Duodenal mucosa (tissue), 2 donors: ENCODE results near the gene TSSC4.

Experiments used
- H3K27ac ChIP-seq: one replicate; pipeline ENCODE4 v1.7.0; 2013; ENCODE audit warnings: low read depth, low read length
- H3K27me3 ChIP-seq, 2 donors: one replicate each; pipeline ENCODE4 v1.7.0; 2013; ENCODE audit warnings: low read length in 2 of 2, control low read depth in 1 of 2; ENCODE audit not compliant: insufficient read depth in 2 of 2, control insufficient read depth in 1 of 2
- H3K36me3 ChIP-seq, 2 donors: one replicate each; pipeline ENCODE4 v1.7.0; 2013; ENCODE audit warnings: low read length in 2 of 2, control low read depth in 1 of 2; ENCODE audit not compliant: insufficient read depth in 2 of 2, control insufficient read depth in 1 of 2
- H3K4me1 ChIP-seq, 2 donors: one replicate each; pipeline ENCODE4 v1.7.0; 2013; ENCODE audit warnings: low read length in 2 of 2, control low read depth in 1 of 2; ENCODE audit not compliant: insufficient read depth in 2 of 2, control insufficient read depth in 1 of 2
- H3K4me3 ChIP-seq, 2 donors: one replicate each; pipeline ENCODE4 v1.7.0; 2013; ENCODE audit warnings: low read length in 2 of 2, low read depth in 1 of 2
- H3K9ac ChIP-seq, 2 donors: one replicate each; pipeline ENCODE4 v1.7.0; 2013; ENCODE audit warnings: low read length in 2 of 2, low read depth in 1 of 2
- H3K9me3 ChIP-seq, 2 donors: one replicate each; pipeline ENCODE4 v1.7.0; 2013; ENCODE audit warnings: low read length in 2 of 2, control low read depth in 1 of 2; ENCODE audit not compliant: control insufficient read depth in 1 of 2

Gene TSSC4

DNA sequence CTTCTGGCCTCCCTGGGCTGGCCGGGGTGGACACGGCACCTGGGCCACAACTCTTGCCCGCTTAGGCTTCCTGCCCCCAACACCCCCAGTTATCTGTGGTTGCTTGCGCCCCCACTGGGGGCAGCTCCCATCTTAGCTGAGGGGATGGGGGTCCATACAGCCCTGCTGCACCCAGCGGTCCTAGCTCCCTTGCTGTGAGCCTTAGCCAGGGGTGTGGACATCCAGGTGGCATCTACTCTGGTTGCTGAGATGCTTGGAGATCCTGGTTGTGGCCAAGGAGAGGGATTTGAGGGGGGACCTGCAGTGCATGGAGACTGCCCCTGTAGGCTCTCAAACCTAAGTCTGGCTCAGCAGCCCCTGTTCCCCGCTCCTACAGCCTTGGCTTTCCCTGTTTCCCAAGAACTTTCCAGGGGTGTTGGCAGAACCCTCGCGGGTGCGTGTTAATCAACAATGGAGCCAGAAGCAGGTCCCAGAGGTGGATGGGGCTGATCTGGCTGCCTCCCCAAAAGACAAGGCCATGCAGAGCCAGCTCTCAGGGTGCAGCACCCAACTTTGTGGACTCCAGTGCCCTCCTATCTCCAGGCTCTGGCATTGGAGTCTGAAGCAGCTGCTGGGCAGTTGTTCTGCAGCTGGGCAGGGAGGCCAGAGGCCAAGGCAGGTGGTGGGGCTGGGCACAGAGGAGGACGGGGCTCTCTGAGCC, 47.6 kb downstream of the TSSC4 start:
- H3K9me3 ChIP-seq = no peaks in the 10 kb centered on the region
- no peak overlapping the region for H3K9ac ChIP-seq
- H3K4me1 ChIP-seq = peaks cover 31 to 36% of the 10 kb centered on the region in 2 donors
- H3K27ac ChIP-seq = no peak overlapping the region
- peaks cover 0 to 8% of the 10 kb centered on the region in 2 donors for H3K36me3 ChIP-seq
- peak overlapping the region in 1 of 2 donors; percentile 79 for H3K4me3 ChIP-seq
- H3K27me3 ChIP-seq = no peaks in the 10 kb centered on the region

DNA sequence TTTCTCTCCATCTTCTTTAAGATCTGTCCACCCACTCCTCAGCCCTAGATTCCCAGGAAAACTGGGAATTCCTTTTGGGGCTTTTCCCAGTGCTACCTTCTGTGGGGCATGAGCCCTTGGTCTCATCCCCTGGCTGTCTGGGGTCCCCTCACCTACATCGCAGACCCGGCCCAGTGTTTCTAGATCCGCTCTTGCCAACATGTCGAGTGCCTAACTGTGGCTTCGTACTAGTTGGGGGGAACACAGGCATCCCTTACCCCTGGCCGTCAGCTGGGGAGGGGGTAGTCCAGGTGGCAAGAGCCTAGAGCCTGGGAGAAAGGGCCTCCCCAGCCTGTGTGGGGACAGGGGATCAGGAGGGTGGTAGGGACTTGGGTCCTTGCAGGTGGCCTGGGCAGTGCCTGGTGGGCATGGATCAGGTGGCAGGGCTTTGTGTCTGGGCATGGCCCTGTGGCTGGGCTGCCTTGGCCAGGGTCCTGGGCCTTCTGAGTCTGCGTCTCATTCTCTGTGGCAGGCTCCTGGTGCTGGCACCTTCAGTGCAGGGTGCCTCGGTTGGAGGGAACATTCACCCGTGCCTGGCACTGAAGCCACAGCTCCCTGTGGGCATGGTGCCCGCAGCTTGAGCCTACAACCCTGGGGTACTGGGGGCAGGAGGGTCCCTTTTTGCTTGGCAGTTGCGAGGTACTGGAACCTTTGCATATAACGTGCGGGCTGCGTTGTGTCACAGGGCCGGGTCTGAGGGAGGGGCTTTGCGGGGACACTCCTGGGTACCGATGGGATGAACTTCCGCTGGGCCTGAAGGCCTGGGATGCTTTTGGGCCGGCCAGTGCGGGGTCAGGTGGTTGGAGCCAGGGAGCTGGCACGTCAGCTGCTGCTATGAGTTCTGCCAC, 48.4 kb downstream of the TSSC4 start:
- no peaks in the 10 kb centered on the region for H3K27me3 ChIP-seq
- H3K4me1 ChIP-seq = peaks cover 28 to 31% of the 10 kb centered on the region in 2 donors
- H3K4me3 ChIP-seq = no peak overlapping the region
- H3K36me3 ChIP-seq = peaks cover 7 to 8% of the 10 kb centered on the region in 2 donors
- H3K9me3 ChIP-seq = no peaks in the 10 kb centered on the region
- H3K9ac ChIP-seq = no peak overlapping the region
- H3K27ac ChIP-seq = no peak overlapping the region

DNA sequence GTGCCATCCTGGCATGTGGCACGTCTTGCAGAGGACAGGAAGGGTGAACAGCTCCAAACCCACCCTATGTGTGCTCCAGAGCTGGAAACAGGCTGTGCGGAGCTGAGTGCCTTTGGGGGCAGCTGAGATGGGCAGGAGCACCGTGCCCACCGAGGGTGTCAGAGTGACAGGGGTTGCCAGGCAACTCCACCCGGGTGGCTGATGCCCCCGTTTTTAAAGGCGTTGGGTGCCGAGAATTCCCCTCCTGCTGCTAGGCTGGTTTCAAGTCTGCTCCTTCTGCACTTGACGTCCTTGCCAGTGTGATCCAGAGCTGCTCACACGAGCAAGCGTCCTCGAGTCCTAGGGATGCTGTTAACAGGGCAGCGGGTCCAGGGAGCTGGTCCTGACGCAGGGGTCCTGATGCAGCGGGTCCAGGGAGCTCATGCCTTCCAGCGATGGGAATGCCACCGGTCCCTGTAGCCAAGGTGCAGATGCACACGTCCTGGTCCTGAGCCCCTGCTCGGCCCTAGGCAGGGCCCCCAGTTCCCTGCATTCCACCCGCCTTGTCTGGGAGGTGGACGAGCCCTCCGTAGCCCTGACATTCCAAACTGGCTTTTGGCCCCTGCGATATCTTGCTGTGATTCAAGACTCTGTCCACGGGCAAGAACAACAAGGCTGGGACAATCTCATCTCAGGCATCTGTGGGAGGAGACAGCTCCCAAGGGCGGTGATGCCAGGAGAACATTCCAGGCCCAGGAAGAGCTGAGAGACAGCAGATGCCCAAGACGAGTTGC, 49.2 kb downstream of the TSSC4 start:
- no peaks in the 10 kb centered on the region for H3K9me3 ChIP-seq
- H3K27ac ChIP-seq = no peak overlapping the region
- H3K36me3 ChIP-seq = peaks cover 8% of the 10 kb centered on the region in 2 donors
- H3K9ac ChIP-seq = no peak overlapping the region
- peaks cover 28 to 31% of the 10 kb centered on the region in 2 donors for H3K4me1 ChIP-seq
- no peak overlapping the region for H3K4me3 ChIP-seq
- H3K27me3 ChIP-seq = no peaks in the 10 kb centered on the region

DNA sequence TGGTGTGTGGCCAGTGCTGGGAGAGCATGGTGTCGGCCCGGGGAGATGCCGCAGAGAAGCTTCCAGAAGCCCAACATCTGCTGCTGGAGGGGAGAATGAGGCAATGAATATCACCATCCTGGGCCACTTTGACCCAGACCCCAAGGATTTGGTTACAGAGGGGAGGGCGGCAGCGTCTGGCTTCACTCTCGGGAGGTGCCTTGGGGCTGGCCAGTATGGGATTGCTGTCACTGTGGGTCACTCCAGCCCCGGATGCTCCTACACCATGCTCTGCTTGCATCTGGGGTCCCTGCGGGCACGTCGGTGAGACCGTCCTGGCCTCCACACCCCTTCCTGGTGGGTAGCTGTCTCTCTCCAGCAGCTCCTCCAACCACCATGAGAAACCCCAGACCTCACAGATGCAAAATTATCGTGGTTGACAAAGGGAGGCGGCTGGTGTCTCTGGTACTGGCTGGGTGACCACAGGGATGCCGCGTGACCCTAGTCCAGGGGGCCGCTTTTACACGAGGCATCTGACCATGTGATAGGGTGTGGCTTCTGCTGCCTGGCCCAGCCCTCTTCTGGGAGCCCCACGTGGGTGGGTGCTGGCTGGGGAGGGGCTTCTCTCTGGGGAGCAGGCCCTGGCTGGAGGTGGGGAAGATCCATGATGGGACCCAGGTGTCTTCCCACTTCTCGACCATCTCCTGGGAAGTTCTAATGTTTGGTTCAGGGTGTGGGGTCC, 49.9 kb downstream of the TSSC4 start:
- H3K4me1 ChIP-seq = peaks cover 28 to 29% of the 10 kb centered on the region in 2 donors
- H3K9me3 ChIP-seq = no peaks in the 10 kb centered on the region
- no peak overlapping the region for H3K27ac ChIP-seq
- H3K4me3 ChIP-seq = no peak overlapping the region
- no peaks in the 10 kb centered on the region for H3K27me3 ChIP-seq
- peaks cover 8% of the 10 kb centered on the region in 2 donors for H3K36me3 ChIP-seq
- no peak overlapping the region for H3K9ac ChIP-seq

DNA sequence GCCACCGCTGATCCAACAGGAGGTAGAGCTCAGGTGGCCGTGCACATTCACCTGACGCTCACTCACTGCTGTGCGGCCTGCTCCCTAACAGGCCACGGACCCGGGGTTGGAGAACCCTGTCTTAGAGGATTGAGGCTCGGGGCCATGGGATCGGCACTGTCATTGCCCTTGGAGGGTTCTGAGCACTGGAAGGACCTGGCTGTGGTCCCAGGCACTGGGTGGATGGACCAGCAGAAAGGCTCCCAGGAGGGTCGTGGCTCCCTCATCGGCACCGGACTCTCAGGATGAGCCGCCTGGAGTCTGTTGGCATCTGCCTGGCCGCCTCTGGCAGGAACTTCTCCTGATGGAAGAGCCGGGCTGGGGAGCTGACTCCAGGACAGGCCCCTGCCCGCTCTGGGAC, 50.8 kb downstream of the TSSC4 start:
- H3K27me3 ChIP-seq = no peaks in the 10 kb centered on the region
- H3K4me3 ChIP-seq = no peak overlapping the region
- H3K36me3 ChIP-seq = peaks cover 8% of the 10 kb centered on the region in 2 donors
- peaks cover 20 to 24% of the 10 kb centered on the region in 2 donors for H3K4me1 ChIP-seq
- no peak overlapping the region for H3K9ac ChIP-seq
- H3K27ac ChIP-seq = no peak overlapping the region
- H3K9me3 ChIP-seq = no peaks in the 10 kb centered on the region

DNA sequence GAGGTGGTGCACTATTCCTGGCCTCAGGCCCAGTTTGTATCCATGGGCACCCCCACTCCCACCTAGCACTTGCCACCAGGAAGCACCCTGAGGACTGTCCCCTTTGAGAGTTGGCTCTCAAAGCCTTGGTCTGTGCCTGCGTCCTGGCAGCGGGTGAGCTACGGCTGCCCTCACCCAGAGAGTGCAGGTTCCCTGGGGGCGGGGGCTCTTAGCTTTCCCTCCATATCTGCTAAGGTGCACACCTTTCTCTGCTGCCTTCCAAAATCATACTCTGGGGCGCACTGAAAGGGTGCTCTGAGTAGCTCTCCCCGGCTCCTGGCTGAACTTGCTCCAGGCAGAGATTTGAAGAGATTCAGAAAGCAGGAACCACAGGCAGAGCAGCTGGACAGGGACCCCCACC, 51.4 kb downstream of the TSSC4 start:
- Histone ChIP-seq H3K4me1 (peaks cover 14 to 18% of the 10 kb centered on the region in 2 donors), H3K36me3 (peaks cover 8% of the 10 kb centered on the region in 2 donors), H3K9me3 (no peaks in the 10 kb centered on the region), H3K27ac (no peak overlapping the region), H3K27me3 (no peaks in the 10 kb centered on the region), H3K4me3 (no peak overlapping the region), H3K9ac (no peak overlapping the region)

DNA sequence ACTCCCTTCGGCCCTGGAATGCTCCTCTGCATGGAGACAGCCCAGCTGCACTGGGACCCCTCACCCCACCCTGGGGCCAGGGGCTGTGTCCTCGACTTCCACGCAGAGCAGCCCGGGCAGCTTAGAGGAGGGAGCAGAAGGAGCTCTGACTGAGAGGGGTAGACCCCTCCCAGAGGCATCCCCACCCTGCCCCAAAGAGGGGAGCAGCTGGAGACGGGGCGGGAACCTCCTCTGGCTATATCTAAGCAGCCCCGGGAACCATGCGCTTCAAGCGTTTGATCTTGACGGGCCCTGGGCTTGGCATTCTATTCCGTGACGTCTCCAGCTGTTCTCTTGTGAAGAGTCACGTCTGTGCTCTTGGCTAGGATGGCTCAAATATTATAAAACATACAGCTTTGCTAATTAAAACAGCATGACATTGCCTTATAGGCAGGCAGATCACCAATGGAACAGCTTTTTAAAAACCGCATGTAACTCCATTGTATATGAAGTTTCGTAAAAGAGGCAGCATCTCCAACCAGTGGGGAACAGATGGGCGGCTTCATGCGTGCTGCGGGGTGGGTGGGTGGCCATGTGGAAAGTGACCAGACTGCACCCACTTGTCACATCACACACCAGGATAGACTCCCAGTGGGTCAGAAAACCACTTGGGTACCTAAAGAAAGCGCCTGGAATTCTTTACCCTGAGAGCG, 51.9 kb downstream of the TSSC4 start:
- Histone ChIP-seq H3K9me3 (no peaks in the 10 kb centered on the region), H3K27me3 (no peaks in the 10 kb centered on the region), H3K4me3 (no peak overlapping the region), H3K27ac (no peak overlapping the region), H3K9ac (no peak overlapping the region), H3K36me3 (peaks cover 8% of the 10 kb centered on the region in 2 donors), H3K4me1 (peaks cover 9 to 13% of the 10 kb centered on the region in 2 donors)

DNA sequence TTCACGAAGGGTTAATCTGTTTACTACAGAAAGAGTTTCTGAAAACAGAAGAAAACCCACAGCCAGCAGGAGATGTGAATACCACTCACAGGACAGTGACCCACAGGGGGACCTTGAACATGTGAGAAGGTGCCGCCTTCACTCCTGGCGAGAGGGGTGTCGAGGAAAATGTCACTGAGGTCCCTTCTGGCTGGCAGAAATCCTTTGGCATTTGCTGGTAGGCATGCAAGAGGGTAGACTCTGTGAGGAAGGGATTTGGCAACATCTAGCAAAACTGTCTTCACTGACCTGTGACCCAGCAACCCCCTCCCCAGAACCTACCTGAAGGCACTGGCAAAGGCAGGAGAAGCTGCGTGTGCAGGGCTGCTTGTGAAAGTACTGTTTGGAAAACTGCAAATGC, 52.9 kb downstream of the TSSC4 start:
- peaks cover 8% of the 10 kb centered on the region in 2 donors for H3K36me3 ChIP-seq
- H3K9me3 ChIP-seq = no peaks in the 10 kb centered on the region
- H3K27me3 ChIP-seq = no peaks in the 10 kb centered on the region
- H3K27ac ChIP-seq = no peak overlapping the region
- no peak overlapping the region for H3K9ac ChIP-seq
- H3K4me3 ChIP-seq = no peak overlapping the region
- H3K4me1 ChIP-seq = peaks cover 3% of the 10 kb centered on the region in 2 donors
